Measurements from ENCODE around the gene CRYBB2.
"Not testable (repeated sequence)": the region's sequence is repeated elsewhere in the genome, so short reads cannot be mapped to it uniquely, and the experiment has no call there.

GRCh38 chr22:25255169-25255568, 35.7 kb downstream of the CRYBB2 start:
- not testable (repeated sequence) for TF ChIP-seq CTCF (IDR thresholded peaks at IDR 0.05; ENCODE audit: low read depth, low read length, poor library complexity, severe bottlenecking); EZH2phosphoT487 (IDR thresholded peaks at IDR 0.05; ENCODE audit: borderline replicate concordance, low read length)
